ENCODE results near the gene MARCHF11.
A peak's percentile ranks its signal among the peaks of the same experiment; 100 is the strongest.

Gene MARCHF11

GRCh38 chr5:16179511-16179935, at the start of gene MARCHF11:
MARCHF11 (minus strand) TSS chr5:16179791; CDS start chr5:16179575, 216 bp downstream.
- Histone ChIP-seq H3K9ac (ENCODE audit: low read length in 5 of 5) (no peak within 1 kb of the TSS), H3K27ac (ENCODE audit: low read depth, low read length) (no peak within 1 kb of the TSS), H3K4me3 (ENCODE audit: low read depth in 1 of 5, low read length in 5 of 5) (peak within 1 kb of the TSS in 3 of 5 donors; percentile 11 to 50 (median 43)), H3K27me3 (ENCODE audit: control insufficient read depth in 5 of 5, insufficient read depth in 4 of 5, low read length in 5 of 5) (peaks cover 7 to 33% (median 22%) of the 10 kb centered on the region in 5 donors), H3K36me3 (ENCODE audit: control insufficient read depth in 5 of 5, insufficient read depth in 5 of 5, low read length in 5 of 5) (no peaks in the 10 kb centered on the region), H3K9me3 (ENCODE audit: control insufficient read depth in 5 of 5, low read length in 5 of 5) (no peaks in the 10 kb centered on the region), H3K4me1 (ENCODE audit: control insufficient read depth in 5 of 5, insufficient read depth in 5 of 5, low read length in 5 of 5) (peaks cover 0 to 4% (median 0%) of the 10 kb centered on the region in 5 donors)

GRCh38 chr5:16225927-16226326, 46.3 kb upstream of the MARCHF11 start:
- Histone ChIP-seq H3K4me1 (ENCODE audit: control insufficient read depth in 5 of 5, insufficient read depth in 5 of 5, low read length in 5 of 5) (no peaks in the 10 kb centered on the region), H3K9me3 (ENCODE audit: control insufficient read depth in 5 of 5, low read length in 5 of 5) (peaks cover 0 to 5% (median 0%) of the 10 kb centered on the region in 5 donors), H3K27me3 (ENCODE audit: control insufficient read depth in 5 of 5, insufficient read depth in 4 of 5, low read length in 5 of 5) (no peaks in the 10 kb centered on the region), H3K36me3 (ENCODE audit: control insufficient read depth in 5 of 5, insufficient read depth in 5 of 5, low read length in 5 of 5) (no peaks in the 10 kb centered on the region), H3K4me3 (ENCODE audit: low read depth in 1 of 5, low read length in 5 of 5) (no peak overlapping the region), H3K9ac (ENCODE audit: low read length in 5 of 5) (no peak overlapping the region), H3K27ac (ENCODE audit: low read depth, low read length) (no peak overlapping the region)

- no peak overlapping the region for H3K9ac ChIP-seq (ENCODE audit: low read length in 5 of 5)
- peaks cover 0 to 4% (median 0%) of the 10 kb centered on the region in 5 donors for H3K27me3 ChIP-seq (ENCODE audit: control insufficient read depth in 5 of 5, insufficient read depth in 4 of 5, low read length in 5 of 5)
- H3K4me1 ChIP-seq (ENCODE audit: control insufficient read depth in 5 of 5, insufficient read depth in 5 of 5, low read length in 5 of 5): no peaks in the 10 kb centered on the region
- no peak overlapping the region for H3K27ac ChIP-seq (ENCODE audit: low read depth, low read length)
- H3K4me3 ChIP-seq (ENCODE audit: low read depth in 1 of 5, low read length in 5 of 5): no peak overlapping the region
- H3K36me3 ChIP-seq (ENCODE audit: control insufficient read depth in 5 of 5, insufficient read depth in 5 of 5, low read length in 5 of 5): no peaks in the 10 kb centered on the region
- peaks cover 0 to 9% (median 0%) of the 10 kb centered on the region in 5 donors for H3K9me3 ChIP-seq (ENCODE audit: control insufficient read depth in 5 of 5, low read length in 5 of 5)
Observed at GRCh38 chr5:16192311-16192710, 12.7 kb upstream of the MARCHF11 start.

GRCh38 chr5:16180789-16181082, 1.1 kb upstream of the MARCHF11 start:
- H3K27ac ChIP-seq (ENCODE audit: low read depth, low read length): no peak overlapping the region
- no peaks in the 10 kb centered on the region for H3K9me3 ChIP-seq (ENCODE audit: control insufficient read depth in 5 of 5, low read length in 5 of 5)
- no peak overlapping the region for H3K9ac ChIP-seq (ENCODE audit: low read length in 5 of 5)
- H3K36me3 ChIP-seq (ENCODE audit: control insufficient read depth in 5 of 5, insufficient read depth in 5 of 5, low read length in 5 of 5): no peaks in the 10 kb centered on the region
- H3K4me3 ChIP-seq (ENCODE audit: low read depth in 1 of 5, low read length in 5 of 5): no peak overlapping the region
- H3K4me1 ChIP-seq (ENCODE audit: control insufficient read depth in 5 of 5, insufficient read depth in 5 of 5, low read length in 5 of 5): peaks cover 0 to 4% (median 0%) of the 10 kb centered on the region in 5 donors
- H3K27me3 ChIP-seq (ENCODE audit: control insufficient read depth in 5 of 5, insufficient read depth in 4 of 5, low read length in 5 of 5): peaks cover 7 to 33% (median 22%) of the 10 kb centered on the region in 5 donors

- Histone ChIP-seq H3K36me3 (ENCODE audit: control insufficient read depth in 5 of 5, insufficient read depth in 5 of 5, low read length in 5 of 5) (no peaks in the 10 kb centered on the region), H3K4me1 (ENCODE audit: control insufficient read depth in 5 of 5, insufficient read depth in 5 of 5, low read length in 5 of 5) (peaks cover 0 to 4% (median 0%) of the 10 kb centered on the region in 5 donors), H3K4me3 (ENCODE audit: low read depth in 1 of 5, low read length in 5 of 5) (no peak overlapping the region), H3K27me3 (ENCODE audit: control insufficient read depth in 5 of 5, insufficient read depth in 4 of 5, low read length in 5 of 5) (peaks cover 7 to 33% (median 22%) of the 10 kb centered on the region in 5 donors), H3K27ac (ENCODE audit: low read depth, low read length) (no peak overlapping the region), H3K9ac (ENCODE audit: low read length in 5 of 5) (no peak overlapping the region), H3K9me3 (ENCODE audit: control insufficient read depth in 5 of 5, low read length in 5 of 5) (no peaks in the 10 kb centered on the region)
Observed at GRCh38 chr5:16179936-16180788, 571 bp upstream of the MARCHF11 start.

GRCh38 chr5:16178745-16179372, 732 bp downstream of the MARCHF11 start:
- Histone ChIP-seq H3K36me3 (ENCODE audit: control insufficient read depth in 5 of 5, insufficient read depth in 5 of 5, low read length in 5 of 5) (no peaks in the 10 kb centered on the region), H3K27ac (ENCODE audit: low read depth, low read length) (no peak overlapping the region), H3K4me1 (ENCODE audit: control insufficient read depth in 5 of 5, insufficient read depth in 5 of 5, low read length in 5 of 5) (peaks cover 0 to 4% (median 0%) of the 10 kb centered on the region in 5 donors), H3K4me3 (ENCODE audit: low read depth in 1 of 5, low read length in 5 of 5) (peak overlapping the region in 3 of 5 donors; percentile 11 to 50 (median 43)), H3K27me3 (ENCODE audit: control insufficient read depth in 5 of 5, insufficient read depth in 4 of 5, low read length in 5 of 5) (peaks cover 7 to 33% (median 22%) of the 10 kb centered on the region in 5 donors), H3K9ac (ENCODE audit: low read length in 5 of 5) (no peak overlapping the region), H3K9me3 (ENCODE audit: control insufficient read depth in 5 of 5, low read length in 5 of 5) (no peaks in the 10 kb centered on the region)

GRCh38 chr5:16169550-16169949, 10.0 kb downstream of the MARCHF11 start:
- Histone ChIP-seq H3K9ac (ENCODE audit: low read length in 5 of 5) (no peak overlapping the region), H3K4me1 (ENCODE audit: control insufficient read depth in 5 of 5, insufficient read depth in 5 of 5, low read length in 5 of 5) (no peaks in the 10 kb centered on the region), H3K9me3 (ENCODE audit: control insufficient read depth in 5 of 5, low read length in 5 of 5) (no peaks in the 10 kb centered on the region), H3K27me3 (ENCODE audit: control insufficient read depth in 5 of 5, insufficient read depth in 4 of 5, low read length in 5 of 5) (peaks cover 0 to 3% (median 0%) of the 10 kb centered on the region in 5 donors), H3K36me3 (ENCODE audit: control insufficient read depth in 5 of 5, insufficient read depth in 5 of 5, low read length in 5 of 5) (no peaks in the 10 kb centered on the region), H3K27ac (ENCODE audit: low read depth, low read length) (no peak overlapping the region), H3K4me3 (ENCODE audit: low read depth in 1 of 5, low read length in 5 of 5) (no peak overlapping the region)

- Histone ChIP-seq H3K27me3 (ENCODE audit: control insufficient read depth in 5 of 5, insufficient read depth in 4 of 5, low read length in 5 of 5) (no peaks in the 10 kb centered on the region), H3K36me3 (ENCODE audit: control insufficient read depth in 5 of 5, insufficient read depth in 5 of 5, low read length in 5 of 5) (no peaks in the 10 kb centered on the region), H3K9me3 (ENCODE audit: control insufficient read depth in 5 of 5, low read length in 5 of 5) (no peaks in the 10 kb centered on the region), H3K4me3 (ENCODE audit: low read depth in 1 of 5, low read length in 5 of 5) (no peak overlapping the region), H3K9ac (ENCODE audit: low read length in 5 of 5) (no peak overlapping the region), H3K27ac (ENCODE audit: low read depth, low read length) (no peak overlapping the region), H3K4me1 (ENCODE audit: control insufficient read depth in 5 of 5, insufficient read depth in 5 of 5, low read length in 5 of 5) (no peaks in the 10 kb centered on the region)
Observed at GRCh38 chr5:16160706-16161105, 18.9 kb downstream of the MARCHF11 start.

- H3K4me3 ChIP-seq (ENCODE audit: low read depth in 1 of 5, low read length in 5 of 5): no peak overlapping the region
- no peaks in the 10 kb centered on the region for H3K27me3 ChIP-seq (ENCODE audit: control insufficient read depth in 5 of 5, insufficient read depth in 4 of 5, low read length in 5 of 5)
- no peak overlapping the region for H3K27ac ChIP-seq (ENCODE audit: low read depth, low read length)
- no peaks in the 10 kb centered on the region for H3K36me3 ChIP-seq (ENCODE audit: control insufficient read depth in 5 of 5, insufficient read depth in 5 of 5, low read length in 5 of 5)
- H3K4me1 ChIP-seq (ENCODE audit: control insufficient read depth in 5 of 5, insufficient read depth in 5 of 5, low read length in 5 of 5): no peaks in the 10 kb centered on the region
- no peaks in the 10 kb centered on the region for H3K9me3 ChIP-seq (ENCODE audit: control insufficient read depth in 5 of 5, low read length in 5 of 5)
- H3K9ac ChIP-seq (ENCODE audit: low read length in 5 of 5): no peak overlapping the region
Observed at GRCh38 chr5:16159636-16160035, 20.0 kb downstream of the MARCHF11 start.

- Histone ChIP-seq H3K4me3 (ENCODE audit: low read depth in 1 of 5, low read length in 5 of 5) (no peak overlapping the region), H3K27ac (ENCODE audit: low read depth, low read length) (no peak overlapping the region), H3K9me3 (ENCODE audit: control insufficient read depth in 5 of 5, low read length in 5 of 5) (peaks cover 0 to 3% (median 3%) of the 10 kb centered on the region in 5 donors), H3K4me1 (ENCODE audit: control insufficient read depth in 5 of 5, insufficient read depth in 5 of 5, low read length in 5 of 5) (no peaks in the 10 kb centered on the region), H3K36me3 (ENCODE audit: control insufficient read depth in 5 of 5, insufficient read depth in 5 of 5, low read length in 5 of 5) (no peaks in the 10 kb centered on the region), H3K9ac (ENCODE audit: low read length in 5 of 5) (no peak overlapping the region), H3K27me3 (ENCODE audit: control insufficient read depth in 5 of 5, insufficient read depth in 4 of 5, low read length in 5 of 5) (no peaks in the 10 kb centered on the region)
Observed at GRCh38 chr5:16156152-16156551, 23.4 kb downstream of the MARCHF11 start.

Measured in subcutaneous abdominal adipose tissue (tissue), 5 donors.